Measurements from ENCODE around the gene MEA1.
"Not testable (repeated sequence)": the region's sequence is repeated elsewhere in the genome, so short reads cannot be mapped to it uniquely, and the experiment has no call there.

Gene MEA1

GRCh38 chr6:43052225-43052841 is 38.6 kb upstream of the MEA1 start:
- Histone ChIP-seq H3K4me1 (ENCODE audit: insufficient read depth, low read length) (peaks cover 5% of the 10 kb centered on the region; the same call in 1 of the 2 replicates), H3K9me3 (ENCODE audit: control insufficient read depth, insufficient read depth, low read length) (no peaks in the 10 kb centered on the region), H3K36me3 (ENCODE audit: insufficient read depth, low read length) (peaks cover 6% of the 10 kb centered on the region), H3K9ac (ENCODE audit: low read depth, low read length) (peak overlapping the region; percentile 89)

- peaks cover 6% of the 10 kb centered on the region for H3K36me3 ChIP-seq (ENCODE audit: insufficient read depth, low read length)
- peaks cover 5% of the 10 kb centered on the region; the same call in 1 of the 2 replicates for H3K4me1 ChIP-seq (ENCODE audit: insufficient read depth, low read length)
- H3K9me3 ChIP-seq (ENCODE audit: control insufficient read depth, insufficient read depth, low read length): no peaks in the 10 kb centered on the region
- no peak overlapping the region for H3K9ac ChIP-seq (ENCODE audit: low read depth, low read length)
Measured at GRCh38 chr6:43050981-43051380, 37.2 kb upstream of the MEA1 start.

GRCh38 chr6:43047998-43048397 is 34.3 kb upstream of the MEA1 start:
- H3K4me1 ChIP-seq (ENCODE audit: insufficient read depth, low read length): peaks cover 5% of the 10 kb centered on the region; the same call in 1 of the 2 replicates
- H3K9ac ChIP-seq (ENCODE audit: low read depth, low read length): no peak overlapping the region
- H3K36me3 ChIP-seq (ENCODE audit: insufficient read depth, low read length): peaks cover 6% of the 10 kb centered on the region
- no peaks in the 10 kb centered on the region for H3K9me3 ChIP-seq (ENCODE audit: control insufficient read depth, insufficient read depth, low read length)

- H3K36me3 ChIP-seq (ENCODE audit: insufficient read depth, low read length): peaks cover 6% of the 10 kb centered on the region
- no peak overlapping the region for H3K9ac ChIP-seq (ENCODE audit: low read depth, low read length)
- H3K4me1 ChIP-seq (ENCODE audit: insufficient read depth, low read length): no peaks in the 10 kb centered on the region
- H3K9me3 ChIP-seq (ENCODE audit: control insufficient read depth, insufficient read depth, low read length): no peaks in the 10 kb centered on the region
Measured at GRCh38 chr6:43045371-43045930, 31.7 kb upstream of the MEA1 start.

GRCh38 chr6:43043310-43043709 is 29.6 kb upstream of the MEA1 start:
- H3K9ac ChIP-seq (ENCODE audit: low read depth, low read length): no peak overlapping the region
- no peaks in the 10 kb centered on the region for H3K4me1 ChIP-seq (ENCODE audit: insufficient read depth, low read length)
- H3K9me3 ChIP-seq (ENCODE audit: control insufficient read depth, insufficient read depth, low read length): no peaks in the 10 kb centered on the region
- peaks cover under 1% of the 10 kb centered on the region for H3K36me3 ChIP-seq (ENCODE audit: insufficient read depth, low read length)

- not testable (repeated sequence) for H3K4me1 ChIP-seq (ENCODE audit: insufficient read depth, low read length); H3K9me3 ChIP-seq (ENCODE audit: control insufficient read depth, insufficient read depth, low read length); H3K9ac ChIP-seq (ENCODE audit: low read depth, low read length); H3K36me3 ChIP-seq (ENCODE audit: insufficient read depth, low read length)
Measured at GRCh38 chr6:43041475-43041874, 27.7 kb upstream of the MEA1 start.

- Histone ChIP-seq H3K9ac (ENCODE audit: low read depth, low read length) (no peak overlapping the region), H3K9me3 (ENCODE audit: control insufficient read depth, insufficient read depth, low read length) (no peaks in the 10 kb centered on the region), H3K36me3 (ENCODE audit: insufficient read depth, low read length) (peaks cover 4% of the 10 kb centered on the region; the same call in 1 of the 2 replicates), H3K4me1 (ENCODE audit: insufficient read depth, low read length) (no peaks in the 10 kb centered on the region)
Measured at GRCh38 chr6:43040542-43041257, 27.0 kb upstream of the MEA1 start.

- H3K36me3 ChIP-seq (ENCODE audit: insufficient read depth, low read length): peaks cover 4% of the 10 kb centered on the region; the same call in 1 of the 2 replicates
- no peaks in the 10 kb centered on the region for H3K9me3 ChIP-seq (ENCODE audit: control insufficient read depth, insufficient read depth, low read length)
- H3K9ac ChIP-seq (ENCODE audit: low read depth, low read length): no peak overlapping the region
- H3K4me1 ChIP-seq (ENCODE audit: insufficient read depth, low read length): no peaks in the 10 kb centered on the region
Measured at GRCh38 chr6:43038727-43039126, 25.0 kb upstream of the MEA1 start.

GRCh38 chr6:43037706-43038105 is 24.0 kb upstream of the MEA1 start:
- no peaks in the 10 kb centered on the region for H3K4me1 ChIP-seq (ENCODE audit: insufficient read depth, low read length)
- H3K9ac ChIP-seq (ENCODE audit: low read depth, low read length): no peak overlapping the region
- no peaks in the 10 kb centered on the region for H3K9me3 ChIP-seq (ENCODE audit: control insufficient read depth, insufficient read depth, low read length)
- peaks cover 8% of the 10 kb centered on the region for H3K36me3 ChIP-seq (ENCODE audit: insufficient read depth, low read length)

- Histone ChIP-seq H3K36me3 (ENCODE audit: insufficient read depth, low read length) (peaks cover 10% of the 10 kb centered on the region), H3K9me3 (ENCODE audit: control insufficient read depth, insufficient read depth, low read length) (no peaks in the 10 kb centered on the region), H3K4me1 (ENCODE audit: insufficient read depth, low read length) (no peaks in the 10 kb centered on the region), H3K9ac (ENCODE audit: low read depth, low read length) (no peak overlapping the region)
Measured at GRCh38 chr6:43037197-43037596, 23.5 kb upstream of the MEA1 start.

GRCh38 chr6:43036712-43037111 is 23.0 kb upstream of the MEA1 start:
- Histone ChIP-seq H3K36me3 (ENCODE audit: insufficient read depth, low read length) (peaks cover 13% of the 10 kb centered on the region), H3K9ac (ENCODE audit: low read depth, low read length) (no peak overlapping the region), H3K9me3 (ENCODE audit: control insufficient read depth, insufficient read depth, low read length) (no peaks in the 10 kb centered on the region), H3K4me1 (ENCODE audit: insufficient read depth, low read length) (no peaks in the 10 kb centered on the region)

GRCh38 chr6:43035495-43036194 is 21.9 kb upstream of the MEA1 start:
- peaks cover 13% of the 10 kb centered on the region for H3K36me3 ChIP-seq (ENCODE audit: insufficient read depth, low read length)
- no peaks in the 10 kb centered on the region for H3K9me3 ChIP-seq (ENCODE audit: control insufficient read depth, insufficient read depth, low read length)
- no peak overlapping the region for H3K9ac ChIP-seq (ENCODE audit: low read depth, low read length)
- H3K4me1 ChIP-seq (ENCODE audit: insufficient read depth, low read length): no peaks in the 10 kb centered on the region

- Histone ChIP-seq H3K9ac (ENCODE audit: low read depth, low read length) (no peak overlapping the region), H3K4me1 (ENCODE audit: insufficient read depth, low read length) (no peaks in the 10 kb centered on the region), H3K9me3 (ENCODE audit: control insufficient read depth, insufficient read depth, low read length) (no peaks in the 10 kb centered on the region), H3K36me3 (ENCODE audit: insufficient read depth, low read length) (peaks cover 19% of the 10 kb centered on the region)
Measured at GRCh38 chr6:43034190-43034525, 20.4 kb upstream of the MEA1 start.

- no peaks in the 10 kb centered on the region for H3K4me1 ChIP-seq (ENCODE audit: insufficient read depth, low read length)
- H3K36me3 ChIP-seq (ENCODE audit: insufficient read depth, low read length): peaks cover 24% of the 10 kb centered on the region
- H3K9ac ChIP-seq (ENCODE audit: low read depth, low read length): no peak overlapping the region
- H3K9me3 ChIP-seq (ENCODE audit: control insufficient read depth, insufficient read depth, low read length): no peaks in the 10 kb centered on the region
Measured at GRCh38 chr6:43033496-43034189, 19.9 kb upstream of the MEA1 start.
